ENCODE measurements around the gene ZNF678.
"Not testable (repeated sequence)": the region's sequence is repeated elsewhere in the genome, so short reads cannot be mapped to it uniquely, and the experiment has no call there.

DNA sequence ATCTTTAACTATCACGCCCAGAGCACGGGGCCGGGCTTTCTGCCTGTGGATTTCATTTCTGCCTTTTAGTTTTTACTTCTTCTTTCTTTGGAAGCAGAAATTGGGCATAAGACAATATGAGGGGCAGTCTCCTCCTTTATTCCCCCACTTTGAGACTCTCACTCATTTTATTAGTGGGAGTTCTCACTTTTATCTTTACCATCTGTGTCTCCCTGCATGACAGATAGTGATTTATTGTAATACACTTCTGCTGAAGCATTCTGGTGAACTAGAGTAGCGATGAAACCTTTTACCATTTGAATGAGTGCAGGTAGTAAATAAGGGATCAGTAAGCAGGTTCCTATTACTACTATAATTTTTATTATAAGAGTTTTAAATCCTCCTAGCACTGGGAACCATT lies 26.4 kb downstream of the ZNF678 start:
- TF ChIP-seq, protein P1, sequence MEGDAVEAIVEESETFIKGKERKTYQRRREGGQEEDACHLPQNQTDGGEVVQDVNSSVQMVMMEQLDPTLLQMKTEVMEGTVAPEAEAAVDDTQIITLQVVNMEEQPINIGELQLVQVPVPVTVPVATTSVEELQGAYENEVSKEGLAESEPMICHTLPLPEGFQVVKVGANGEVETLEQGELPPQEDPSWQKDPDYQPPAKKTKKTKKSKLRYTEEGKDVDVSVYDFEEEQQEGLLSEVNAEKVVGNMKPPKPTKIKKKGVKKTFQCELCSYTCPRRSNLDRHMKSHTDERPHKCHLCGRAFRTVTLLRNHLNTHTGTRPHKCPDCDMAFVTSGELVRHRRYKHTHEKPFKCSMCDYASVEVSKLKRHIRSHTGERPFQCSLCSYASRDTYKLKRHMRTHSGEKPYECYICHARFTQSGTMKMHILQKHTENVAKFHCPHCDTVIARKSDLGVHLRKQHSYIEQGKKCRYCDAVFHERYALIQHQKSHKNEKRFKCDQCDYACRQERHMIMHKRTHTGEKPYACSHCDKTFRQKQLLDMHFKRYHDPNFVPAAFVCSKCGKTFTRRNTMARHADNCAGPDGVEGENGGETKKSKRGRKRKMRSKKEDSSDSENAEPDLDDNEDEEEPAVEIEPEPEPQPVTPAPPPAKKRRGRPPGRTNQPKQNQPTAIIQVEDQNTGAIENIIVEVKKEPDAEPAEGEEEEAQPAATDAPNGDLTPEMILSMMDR (IDR thresholded peaks at IDR 0.05): not testable (repeated sequence)
- TF ChIP-seq POLR2A (IDR thresholded peaks at IDR 0.05): not testable (repeated sequence)
